T-helper 1 cell (primary cell): ENCODE measurements around the gene SLC9A5.

ENCODE experiments used
- DNase-seq, 5 donors: peaks; one replicate each; pipeline ENCODE4 v3.0.0-alpha.2; 2012 to 2020
- total RNA-seq, 4 donors: gene quantifications; one replicate each; lab custom pipeline; 2026; lab: John Stamatoyannopoulos, UW

Gene SLC9A5, protein sequence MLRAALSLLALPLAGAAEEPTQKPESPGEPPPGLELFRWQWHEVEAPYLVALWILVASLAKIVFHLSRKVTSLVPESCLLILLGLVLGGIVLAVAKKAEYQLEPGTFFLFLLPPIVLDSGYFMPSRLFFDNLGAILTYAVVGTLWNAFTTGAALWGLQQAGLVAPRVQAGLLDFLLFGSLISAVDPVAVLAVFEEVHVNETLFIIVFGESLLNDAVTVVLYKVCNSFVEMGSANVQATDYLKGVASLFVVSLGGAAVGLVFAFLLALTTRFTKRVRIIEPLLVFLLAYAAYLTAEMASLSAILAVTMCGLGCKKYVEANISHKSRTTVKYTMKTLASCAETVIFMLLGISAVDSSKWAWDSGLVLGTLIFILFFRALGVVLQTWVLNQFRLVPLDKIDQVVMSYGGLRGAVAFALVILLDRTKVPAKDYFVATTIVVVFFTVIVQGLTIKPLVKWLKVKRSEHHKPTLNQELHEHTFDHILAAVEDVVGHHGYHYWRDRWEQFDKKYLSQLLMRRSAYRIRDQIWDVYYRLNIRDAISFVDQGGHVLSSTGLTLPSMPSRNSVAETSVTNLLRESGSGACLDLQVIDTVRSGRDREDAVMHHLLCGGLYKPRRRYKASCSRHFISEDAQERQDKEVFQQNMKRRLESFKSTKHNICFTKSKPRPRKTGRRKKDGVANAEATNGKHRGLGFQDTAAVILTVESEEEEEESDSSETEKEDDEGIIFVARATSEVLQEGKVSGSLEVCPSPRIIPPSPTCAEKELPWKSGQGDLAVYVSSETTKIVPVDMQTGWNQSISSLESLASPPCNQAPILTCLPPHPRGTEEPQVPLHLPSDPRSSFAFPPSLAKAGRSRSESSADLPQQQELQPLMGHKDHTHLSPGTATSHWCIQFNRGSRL
- total RNA-seq = 2.0 to 6.2 (median 3.2) reads per million in 4 donors

DNA sequence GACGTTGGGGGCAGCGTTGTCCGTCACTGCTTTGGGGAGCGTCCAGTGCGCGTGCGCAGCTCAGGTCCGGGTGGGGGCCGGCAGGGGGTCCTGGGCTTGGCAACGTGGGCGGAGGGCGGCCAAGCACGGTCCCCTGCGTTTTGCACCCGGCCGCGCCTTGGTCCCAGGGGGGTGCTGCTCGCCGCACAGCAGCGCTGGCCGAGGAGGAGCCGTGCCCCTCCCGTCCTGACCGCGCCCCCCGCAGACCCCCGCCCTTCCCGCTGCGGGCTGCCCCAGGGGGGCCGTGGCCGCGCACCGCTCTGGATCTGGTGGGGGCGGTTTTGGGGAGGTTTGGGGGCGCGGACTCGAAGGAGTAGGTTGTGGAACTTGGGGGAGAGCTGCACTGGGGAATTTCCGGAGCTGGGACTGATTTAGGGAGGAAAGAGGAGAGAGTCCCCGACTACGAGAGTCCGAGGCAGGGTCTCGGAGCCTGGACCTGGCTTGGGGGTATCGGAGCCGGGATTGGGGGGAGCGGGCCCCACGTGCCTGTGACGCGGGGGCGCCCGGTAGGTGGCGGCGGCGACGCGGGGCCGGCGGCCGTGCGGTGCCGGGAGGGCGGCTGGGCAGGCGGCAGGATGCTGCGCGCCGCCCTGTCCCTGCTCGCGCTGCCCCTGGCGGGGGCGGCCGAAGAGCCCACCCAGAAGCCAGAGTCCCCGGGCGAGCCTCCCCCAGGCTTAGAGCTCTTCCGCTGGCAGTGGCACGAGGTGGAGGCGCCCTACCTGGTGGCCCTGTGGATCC is at the start of gene SLC9A5:
TSS of gene SLC9A5 (plus strand) at position 579 of the 777 bp plus-strand sequence. CDS start at position 615, 36 bp downstream.
- peak in 2 of 5 donors; percentile 30 to 33 for DNase-seq

DNA sequence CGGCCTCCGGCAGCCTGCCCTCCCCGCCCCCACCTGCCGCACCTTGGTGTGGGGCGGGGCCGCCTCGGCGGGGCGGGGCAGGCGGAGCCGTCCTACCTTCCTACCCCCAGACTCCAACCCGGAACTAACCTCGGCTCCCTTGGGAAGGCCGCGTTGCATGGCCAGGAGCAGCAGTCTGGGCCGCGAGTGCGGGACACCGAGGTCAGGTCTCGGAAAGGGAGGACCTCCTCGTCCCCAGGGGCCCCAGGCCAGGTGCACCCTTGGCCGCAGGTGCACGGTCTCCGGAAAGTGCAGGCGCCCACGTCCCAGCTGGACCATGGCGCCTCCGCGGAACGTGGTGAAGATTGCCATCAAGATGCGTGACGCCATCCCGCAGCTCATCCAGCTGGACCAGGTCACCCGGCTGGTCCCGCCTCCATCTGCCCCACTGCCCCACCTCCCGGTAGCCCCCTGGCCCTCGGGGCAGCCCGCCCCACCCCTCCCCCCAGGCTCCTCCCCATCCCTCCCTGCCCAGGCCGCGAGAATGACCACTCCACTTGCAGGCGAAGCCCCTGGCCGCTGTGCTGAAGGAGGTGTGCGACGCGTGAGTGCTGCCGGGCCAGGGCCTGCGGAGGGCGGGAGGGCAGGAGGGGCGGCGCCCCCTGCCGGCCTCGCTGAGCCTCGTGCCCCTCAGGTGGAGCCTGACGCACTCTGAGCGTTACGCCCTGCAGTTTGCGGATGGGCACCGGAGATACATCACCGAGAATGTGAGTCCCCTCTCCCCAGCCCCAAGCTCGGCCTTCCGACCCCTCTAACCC is 49.6 kb upstream of the SLC9A5 start, which contains the start of gene ELMO3:
TSS of gene ELMO3 (plus strand) at position 121 of the 797 bp plus-strand sequence. CDS start at position 317, 196 bp downstream.
- DNase-seq = no peak

DNA sequence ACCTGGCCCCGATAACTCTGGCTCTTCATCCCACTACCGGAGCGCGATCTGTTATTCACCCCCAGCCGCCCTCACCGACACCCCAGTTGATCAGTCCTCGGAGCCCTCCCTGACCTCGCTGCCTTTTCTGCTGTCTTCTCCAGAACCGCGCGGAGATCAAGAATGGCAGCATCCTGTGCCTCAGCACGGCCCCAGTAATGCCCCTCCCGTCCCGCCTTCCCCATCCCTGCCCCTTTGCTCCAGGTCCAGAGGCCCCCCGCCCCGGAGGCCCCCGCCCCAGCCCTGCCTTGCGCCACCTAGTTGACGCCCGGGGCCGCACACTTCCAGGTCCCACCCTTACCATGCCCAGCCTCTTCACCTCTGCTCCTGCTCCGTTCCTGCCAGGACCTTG is 49.0 kb upstream of the SLC9A5 start:
- DNase-seq = no peak

DNA sequence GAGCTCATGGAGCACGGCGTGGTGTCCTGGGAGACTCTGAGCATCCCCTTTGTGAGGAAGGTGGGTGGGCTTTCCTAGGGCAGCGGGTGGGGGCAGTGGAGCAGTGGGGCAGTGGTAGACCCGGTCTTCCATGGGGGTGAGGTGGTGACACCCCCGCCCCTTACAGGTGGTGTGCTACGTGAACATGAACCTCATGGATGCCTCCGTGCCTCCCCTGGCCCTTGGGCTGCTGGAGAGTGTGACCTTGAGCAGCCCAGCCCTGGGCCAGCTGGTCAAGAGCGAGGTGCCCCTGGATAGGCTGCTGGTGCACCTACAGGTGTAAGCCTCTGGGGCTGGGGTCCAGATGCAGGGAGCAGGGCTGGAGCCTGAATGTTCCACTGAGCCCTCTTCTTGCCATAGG is 48.3 kb upstream of the SLC9A5 start:
- DNase-seq = no peak

DNA sequence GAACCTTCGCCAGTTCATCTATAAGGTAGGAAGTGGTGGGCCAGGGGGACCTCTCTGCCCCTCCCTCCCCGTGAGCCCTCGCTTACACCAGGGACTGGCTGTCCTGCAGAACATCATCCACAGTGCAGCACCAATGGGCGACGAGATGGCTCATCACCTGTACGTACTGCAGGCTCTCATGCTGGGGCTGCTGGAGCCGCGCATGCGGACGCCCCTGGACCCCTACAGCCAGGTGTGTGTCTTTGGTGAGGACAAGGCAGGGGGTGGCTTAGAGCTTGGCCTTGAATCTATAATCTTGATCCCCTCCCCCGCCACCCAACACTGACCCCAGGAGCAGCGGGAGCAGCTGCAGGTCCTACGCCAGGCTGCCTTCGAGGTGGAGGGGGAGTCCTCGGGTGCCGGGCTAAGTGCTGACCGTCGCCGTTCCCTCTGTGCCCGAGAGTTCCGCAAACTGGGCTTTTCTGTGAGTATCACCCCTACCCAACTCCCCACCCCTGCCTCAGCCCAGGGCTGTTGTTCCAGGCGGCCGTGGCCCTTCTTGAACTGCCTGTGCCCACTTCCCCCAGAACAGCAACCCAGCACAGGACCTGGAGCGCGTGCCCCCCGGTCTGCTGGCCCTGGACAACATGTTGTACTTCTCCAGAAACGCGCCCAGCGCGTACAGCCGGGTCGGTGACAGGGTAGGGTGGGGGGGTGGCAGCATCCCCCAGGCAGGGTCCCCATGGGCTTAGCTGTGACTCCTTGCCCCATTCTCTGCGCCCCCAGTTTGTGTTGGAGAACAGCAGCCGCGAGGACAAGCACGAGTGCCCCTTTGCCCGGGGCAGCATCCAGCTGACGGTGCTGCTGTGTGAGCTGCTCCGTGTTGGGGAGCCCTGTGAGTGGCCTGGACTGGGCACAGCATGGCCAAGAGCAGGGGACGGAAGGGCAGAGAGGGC is 47.1 kb upstream of the SLC9A5 start:
- DNase-seq = no peak

DNA sequence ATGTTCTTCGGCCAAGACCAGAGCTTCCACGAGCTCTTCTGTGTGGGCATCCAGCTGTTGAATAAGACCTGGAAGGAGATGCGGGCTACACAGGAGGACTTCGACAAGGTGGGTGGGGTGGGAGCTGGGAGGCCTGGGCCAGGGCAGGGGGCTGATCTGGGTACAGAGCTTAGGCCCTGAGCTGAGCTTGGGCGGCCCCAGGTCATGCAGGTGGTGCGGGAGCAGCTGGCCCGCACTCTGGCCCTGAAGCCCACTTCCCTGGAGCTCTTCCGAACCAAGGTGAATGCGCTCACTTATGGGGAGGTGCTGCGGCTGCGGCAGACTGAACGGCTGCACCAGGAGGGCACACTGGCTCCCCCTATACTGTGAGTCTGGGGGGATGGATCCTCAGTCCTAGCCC is 46.4 kb upstream of the SLC9A5 start:
- no peak for DNase-seq

DNA sequence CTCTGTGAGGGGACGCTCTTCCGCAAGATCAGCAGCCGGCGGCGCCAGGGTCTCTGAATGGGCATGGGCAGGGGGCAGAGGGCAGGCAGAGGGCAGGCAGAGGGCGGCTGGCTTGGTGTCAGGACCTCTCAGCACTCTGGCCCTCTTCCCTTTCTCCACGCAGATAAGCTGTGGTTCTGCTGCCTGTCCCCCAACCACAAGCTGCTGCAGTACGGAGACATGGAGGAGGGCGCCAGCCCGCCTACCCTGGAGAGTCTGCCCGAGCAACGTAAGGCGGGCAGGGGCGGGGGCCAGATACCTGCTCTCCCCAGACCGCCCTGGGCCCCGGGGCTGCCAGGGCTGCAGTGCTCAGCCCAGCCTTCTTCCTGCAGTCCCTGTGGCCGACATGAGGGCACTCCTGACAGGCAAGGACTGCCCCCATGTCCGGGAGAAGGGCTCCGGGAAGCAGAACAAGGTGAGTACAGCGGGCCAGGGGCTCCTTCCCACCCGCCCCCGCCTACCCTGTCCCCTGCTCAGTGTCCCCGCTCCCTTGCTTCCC is 45.8 kb upstream of the SLC9A5 start:
- no peak for DNase-seq

DNA sequence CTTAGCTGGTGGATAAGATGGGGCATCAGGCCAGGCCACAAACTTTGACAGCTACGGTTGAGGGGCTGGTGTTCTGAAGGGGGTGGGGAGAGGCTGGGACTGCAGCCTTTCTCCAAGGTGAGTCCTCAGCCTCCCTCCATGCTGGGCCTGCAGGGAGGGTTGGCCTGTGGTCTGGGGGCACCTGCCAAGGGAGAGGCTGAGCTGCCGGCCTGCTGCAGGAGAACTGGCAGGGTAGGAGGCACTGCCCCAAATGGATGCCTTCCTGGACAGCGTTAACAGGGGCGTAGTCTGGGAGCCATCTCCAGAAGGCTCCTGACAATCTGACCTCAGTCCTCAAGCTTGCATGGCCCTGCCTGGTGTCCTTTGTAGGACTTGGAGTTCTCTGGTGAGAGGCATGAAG is 44.7 kb upstream of the SLC9A5 start:
- DNase-seq = no peak

DNA sequence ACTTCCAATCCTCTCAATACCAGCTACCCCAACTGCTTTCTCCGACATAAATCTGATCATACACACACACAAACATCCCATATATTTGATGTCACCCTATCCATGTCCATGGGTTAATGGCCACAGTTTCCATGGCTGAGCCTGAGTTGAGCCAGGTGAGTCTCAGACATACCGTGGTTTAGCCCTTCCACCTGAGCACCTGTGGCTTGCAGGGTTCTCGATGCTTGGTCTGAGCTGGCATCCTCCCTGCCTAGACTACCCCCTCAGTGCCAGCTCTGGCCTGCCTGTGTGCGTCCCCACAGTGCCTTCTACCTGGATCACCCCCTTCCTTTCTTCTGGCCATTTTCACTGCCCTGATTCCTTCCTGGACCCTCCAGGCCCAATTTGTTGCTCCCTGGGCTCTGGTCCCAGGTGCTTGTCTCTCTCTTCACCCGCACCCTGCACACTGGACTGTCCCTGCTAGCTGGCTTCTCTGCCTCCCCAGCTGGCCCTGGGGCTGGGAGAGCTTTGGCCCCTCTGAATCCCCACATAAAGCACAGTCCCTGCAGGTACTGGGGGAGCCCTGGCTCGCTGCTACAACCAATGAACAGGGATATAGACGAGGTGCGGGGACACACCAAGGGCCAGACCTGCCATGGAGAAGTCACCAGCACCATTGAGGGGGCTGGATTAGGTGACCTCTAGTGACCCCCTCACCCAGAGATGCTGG is 42.5 kb upstream of the SLC9A5 start:
- no peak for DNase-seq

DNA sequence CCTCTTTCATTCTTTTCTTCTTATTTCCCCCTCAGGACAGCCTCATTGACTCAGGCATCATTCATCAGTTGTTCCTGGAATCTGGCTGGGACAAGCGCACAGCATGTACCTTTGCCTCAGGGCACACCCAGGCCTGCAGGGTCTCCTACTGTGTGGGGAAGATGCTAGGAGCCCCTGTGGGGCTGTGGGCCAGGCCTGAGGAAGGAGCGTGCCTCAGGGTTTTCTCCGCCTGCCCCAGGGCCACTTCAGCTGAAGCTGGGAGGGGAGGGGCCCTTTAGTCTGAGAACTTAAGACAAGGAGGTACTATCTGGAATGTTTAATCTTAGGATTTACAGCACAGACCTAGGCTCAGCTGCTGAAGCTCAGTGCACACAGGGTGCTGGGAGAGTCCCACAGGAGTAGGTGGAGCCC is 41.9 kb upstream of the SLC9A5 start:
- no peak for DNase-seq

DNA sequence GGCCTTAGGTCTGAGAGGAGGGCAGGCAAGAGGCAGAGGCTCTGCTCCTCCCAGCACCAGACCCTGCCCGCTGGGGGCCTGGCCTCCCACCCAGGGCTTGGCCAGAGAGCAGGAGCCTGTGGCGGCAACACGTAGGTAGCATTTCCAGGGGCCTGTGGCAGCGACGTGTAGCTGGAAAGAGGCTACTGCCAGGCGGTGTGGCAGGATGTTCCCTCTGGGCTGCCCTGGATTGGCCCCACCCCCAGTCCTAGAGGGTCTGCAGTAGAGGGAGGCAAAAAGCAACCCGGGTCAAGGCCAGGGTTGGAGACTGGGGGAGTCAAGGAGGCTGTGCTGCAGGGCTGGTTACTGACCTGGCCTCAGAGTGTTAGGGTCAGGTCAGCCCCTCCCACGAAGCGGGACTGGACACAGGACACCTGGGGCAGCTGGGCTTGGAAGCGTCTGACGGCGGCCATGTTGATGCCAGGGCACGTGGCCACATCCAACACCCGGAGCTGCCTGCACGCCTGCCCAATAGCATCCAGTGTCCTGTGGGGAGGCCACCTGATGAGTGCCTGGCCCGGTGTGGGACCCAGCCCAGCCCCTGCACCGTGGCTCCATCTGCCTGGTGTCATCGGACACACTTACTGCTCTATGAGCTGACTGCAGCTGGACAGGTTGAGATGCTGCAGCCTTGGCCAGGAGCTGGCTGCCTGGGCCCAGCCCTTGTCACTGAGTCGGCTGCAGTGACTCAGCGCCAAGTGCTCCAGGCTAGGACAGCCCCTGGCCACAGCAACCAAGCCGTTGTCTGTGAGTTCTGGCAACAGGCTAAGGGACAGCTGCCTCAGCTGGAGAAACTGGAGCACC is 41.3 kb upstream of the SLC9A5 start:
- no peak for DNase-seq

DNA sequence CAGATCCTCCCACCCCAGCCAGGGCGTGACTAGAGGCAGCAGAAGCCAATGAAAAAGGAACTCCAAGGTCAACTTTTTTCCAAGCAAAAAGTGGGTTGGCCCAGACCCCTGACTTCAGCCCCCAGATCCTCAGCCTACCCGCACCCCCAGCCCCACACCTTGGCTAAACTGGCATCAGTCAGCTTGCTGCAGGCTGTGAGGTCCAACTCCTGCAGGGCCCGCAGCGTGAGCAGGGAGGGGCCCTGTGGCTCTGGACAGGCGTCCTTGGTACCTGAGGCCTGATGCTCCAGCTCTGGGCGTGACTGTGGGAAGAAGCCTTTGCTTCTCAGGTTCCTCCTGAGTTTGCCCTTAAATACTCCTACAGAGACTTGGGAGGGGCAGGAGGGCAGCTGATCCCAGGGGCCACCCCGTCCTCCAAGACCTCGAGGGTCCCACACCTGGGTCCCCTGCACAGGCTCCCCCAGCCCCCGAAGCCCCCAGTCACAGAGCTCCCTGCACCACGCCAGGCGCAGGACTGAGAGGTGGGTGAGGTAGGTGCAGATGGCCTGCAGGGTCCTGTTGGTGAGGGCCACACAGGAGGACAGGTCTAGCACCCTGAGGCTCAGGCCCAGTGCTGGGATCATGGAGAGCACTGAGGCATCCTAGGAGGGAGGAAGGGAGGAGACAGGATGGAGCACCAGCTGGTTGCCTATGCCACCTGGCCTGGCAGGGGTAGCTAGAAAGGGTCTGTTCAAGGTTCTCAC is 40.5 kb upstream of the SLC9A5 start:
- no peak for DNase-seq

DNA sequence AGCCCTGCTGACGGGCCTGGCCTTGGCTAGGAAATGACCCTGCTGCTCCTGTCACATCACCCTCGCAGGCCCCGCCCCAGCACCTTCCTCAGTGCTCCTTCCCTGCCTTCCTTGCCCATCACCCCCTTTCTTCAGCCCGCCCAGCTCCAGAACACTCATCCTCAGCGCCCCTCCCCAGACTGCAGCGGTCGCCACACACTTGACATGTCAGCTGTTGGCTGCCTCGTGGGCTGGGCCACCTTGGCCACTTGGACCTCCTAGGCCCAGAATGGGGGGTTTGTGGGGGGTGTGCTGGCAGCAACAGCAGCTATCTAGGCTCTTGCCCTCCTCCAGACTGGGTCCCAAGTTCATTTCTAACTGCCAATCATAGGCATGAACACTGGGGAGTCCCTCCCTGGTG is 39.2 kb upstream of the SLC9A5 start:
- no peak for DNase-seq

DNA sequence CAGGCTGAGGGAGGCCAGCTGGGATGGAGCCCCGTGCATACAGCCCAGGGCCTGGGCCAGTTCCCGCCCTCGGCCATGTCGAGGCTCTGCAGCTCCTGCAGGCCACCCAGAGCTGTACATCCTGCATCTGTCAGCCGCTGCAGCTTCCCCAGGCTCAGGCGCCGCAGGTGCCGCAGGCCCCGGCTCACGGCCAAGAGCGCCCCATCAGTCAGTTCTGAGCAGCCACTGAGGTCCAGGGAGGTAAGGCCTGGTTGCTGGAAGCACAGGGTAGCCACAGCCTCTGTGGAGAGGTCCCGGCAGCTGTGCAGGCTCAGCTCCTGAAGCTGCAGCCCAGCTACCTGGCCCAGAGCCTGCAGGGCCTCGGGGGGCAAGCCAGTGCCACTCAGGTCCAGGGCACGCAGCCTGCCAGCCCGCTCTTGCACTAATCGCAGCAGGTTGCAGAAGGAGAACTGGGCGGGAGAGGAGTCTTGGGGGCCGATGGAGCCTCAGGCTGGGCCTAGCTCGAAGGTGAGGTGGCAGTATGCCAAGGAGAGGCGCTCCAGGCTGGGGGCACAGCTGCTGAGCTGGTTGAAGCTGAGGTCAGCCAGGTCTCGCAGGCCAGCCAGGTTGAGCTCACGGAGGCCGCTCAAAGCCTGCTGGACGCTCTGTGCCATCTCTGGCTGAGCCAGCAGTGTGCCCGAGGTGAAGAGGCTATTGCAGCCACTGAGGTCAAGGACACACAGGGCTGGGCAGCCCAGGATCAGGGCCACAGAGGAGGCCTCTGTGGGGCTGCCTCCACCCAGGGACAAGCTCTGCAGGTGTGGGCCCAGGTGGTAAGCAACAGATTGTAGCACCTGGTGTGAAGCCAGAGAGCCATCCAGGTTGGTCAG is 38.5 kb upstream of the SLC9A5 start:
- no peak for DNase-seq

DNA sequence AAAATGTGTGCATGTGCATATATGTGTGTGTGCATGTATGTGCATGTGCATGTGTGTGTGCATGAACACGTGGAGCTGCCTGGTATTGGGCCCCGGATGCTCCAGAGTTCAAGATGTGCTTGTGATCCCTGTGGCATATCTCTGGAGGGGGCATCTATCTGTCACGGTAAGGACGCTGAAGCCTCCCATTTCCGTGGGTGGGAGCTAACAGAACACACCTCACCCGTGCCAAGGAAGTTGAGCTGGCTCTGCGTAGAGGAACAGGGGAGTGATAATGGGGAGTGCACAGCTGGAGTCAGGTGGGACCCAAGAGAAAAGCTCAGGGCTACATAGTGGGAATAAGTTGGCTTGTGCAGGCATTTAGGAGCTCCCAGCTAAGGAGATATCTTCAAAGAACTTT is 37.1 kb upstream of the SLC9A5 start:
- no peak for DNase-seq

DNA sequence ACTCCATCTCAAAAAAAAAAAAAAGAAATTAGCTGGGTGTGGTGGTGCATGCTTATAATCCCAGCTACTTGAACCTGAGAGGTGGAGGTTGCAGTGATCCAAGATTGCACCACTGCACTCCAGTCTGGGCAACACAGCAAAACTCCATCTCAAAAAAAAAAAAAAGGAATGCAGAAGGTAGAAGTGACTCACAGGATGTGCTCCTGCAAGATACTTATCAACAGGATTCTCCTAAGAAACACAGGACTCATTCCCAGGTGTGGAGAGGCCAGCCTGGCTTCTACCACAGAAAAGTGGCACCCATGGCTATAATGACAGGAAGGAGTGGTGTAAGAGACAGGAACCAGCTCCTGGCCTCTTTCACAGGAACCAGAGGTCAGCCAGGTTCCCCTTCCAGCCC is 36.0 kb upstream of the SLC9A5 start:
- no peak for DNase-seq
